GM21447 (cell line): ENCODE results near the gene ASPHD2.

ENCODE experiments used
- ATAC-seq: cut with Tn5 transposase; IDR thresholded peaks from one replicate; pipeline ENCODE4 v1.9.1; 2021; ENCODE audit not compliant: unreplicated experiment

ASPHD2 gene

GRCh38 chr22:26471522-26471921 is 42.5 kb downstream of the ASPHD2 start:
- no peak for ATAC-seq

GRCh38 chr22:26474682-26475081 is 45.6 kb downstream of the ASPHD2 start:
- no peak for ATAC-seq

GRCh38 chr22:26476705-26477340 is 47.8 kb downstream of the ASPHD2 start:
- no peak for ATAC-seq

- no peak for ATAC-seq
Observed at GRCh38 chr22:26477341-26477731, 48.3 kb downstream of the ASPHD2 start.

GRCh38 chr22:26479043-26479791 is 50.2 kb downstream of the ASPHD2 start:
- ATAC-seq: no peak

- no peak for ATAC-seq
Observed at GRCh38 chr22:26479792-26480610, 50.9 kb downstream of the ASPHD2 start.

GRCh38 chr22:26480611-26480932 is 51.5 kb downstream of the ASPHD2 start:
- no peak for ATAC-seq

GRCh38 chr22:26481112-26481693 is 52.1 kb downstream of the ASPHD2 start:
- ATAC-seq: no peak

GRCh38 chr22:26481694-26482093 is 52.6 kb downstream of the ASPHD2 start:
- no peak for ATAC-seq

- ATAC-seq: no peak
Observed at GRCh38 chr22:26482161-26482560, 53.1 kb downstream of the ASPHD2 start.

GRCh38 chr22:26483043-26483438 is 54.0 kb downstream of the ASPHD2 start:
- ATAC-seq: no peak

- peak; percentile 49 for ATAC-seq
Observed at GRCh38 chr22:26483439-26484359, 54.6 kb downstream of the ASPHD2 start, which contains the start of the genes HPS4 and SRRD. TSS of gene HPS4 (minus strand) at chr22:26483783. CDS start at chr22:26481762, 2,021 bp downstream. TSS of gene SRRD (plus strand) at chr22:26483877. CDS start at chr22:26483891, 14 bp downstream.

- ATAC-seq: no peak
Observed at GRCh38 chr22:26484360-26484706, 55.3 kb downstream of the ASPHD2 start.

- no peak for ATAC-seq
Observed at GRCh38 chr22:26485013-26485412, 56.0 kb downstream of the ASPHD2 start.

- no peak for ATAC-seq
Observed at GRCh38 chr22:26485806-26486390, 56.8 kb downstream of the ASPHD2 start.

- no peak for ATAC-seq
Observed at GRCh38 chr22:26486394-26486793, 57.3 kb downstream of the ASPHD2 start.

GRCh38 chr22:26487996-26488395 is 58.9 kb downstream of the ASPHD2 start:
- no peak for ATAC-seq

- ATAC-seq: no peak
Observed at GRCh38 chr22:26489447-26490036, 60.5 kb downstream of the ASPHD2 start.

GRCh38 chr22:26492220-26492619 is 63.2 kb downstream of the ASPHD2 start:
- no peak for ATAC-seq

GRCh38 chr22:26494506-26494905 is 65.4 kb downstream of the ASPHD2 start:
- no peak for ATAC-seq
